GF-D8 (cell line): Measurements from ENCODE around the gene PTCHD4.
"Not testable (repeated sequence)": the region's sequence is repeated elsewhere in the genome, so short reads cannot be mapped to it uniquely, and the experiment has no call there.

ENCODE experiments used
- DNase-seq: peaks from one replicate; lab custom pipeline; 2025; lab: John Stamatoyannopoulos, UW

PTCHD4 gene

GRCh38 chr6:48111143-48111506 is at the start of gene PTCHD4:
Gene PTCHD4 (minus strand): TSS chr6:48111197. CDS start chr6:48068957, 42,240 bp downstream.
- DNase-seq, result no peak

- no peak for DNase-seq
Observed at GRCh38 chr6:48151142-48151541, 40.1 kb upstream of the PTCHD4 start.

- no peak for DNase-seq
Observed at GRCh38 chr6:48150701-48151100, 39.7 kb upstream of the PTCHD4 start.

- DNase-seq, result no peak
Observed at GRCh38 chr6:48147051-48147450, 36.1 kb upstream of the PTCHD4 start.

GRCh38 chr6:48144021-48144420 is 33.0 kb upstream of the PTCHD4 start:
- no peak for DNase-seq

- no peak for DNase-seq
Observed at GRCh38 chr6:48141975-48142374, 31.0 kb upstream of the PTCHD4 start.

- no peak for DNase-seq
Observed at GRCh38 chr6:48139818-48140614, 29.0 kb upstream of the PTCHD4 start.

- DNase-seq, result no peak
Observed at GRCh38 chr6:48136856-48137255, 25.9 kb upstream of the PTCHD4 start.

GRCh38 chr6:48135323-48136084 is 24.5 kb upstream of the PTCHD4 start:
- DNase-seq, result no peak

GRCh38 chr6:48134246-48134645 is 23.2 kb upstream of the PTCHD4 start:
- DNase-seq, result no peak

- DNase-seq, result no peak
Observed at GRCh38 chr6:48123601-48124000, 12.6 kb upstream of the PTCHD4 start.

- not testable (repeated sequence) for DNase-seq
Observed at GRCh38 chr6:48121983-48122749, 11.2 kb upstream of the PTCHD4 start.

GRCh38 chr6:48116699-48117645 is 6.0 kb upstream of the PTCHD4 start:
- no peak for DNase-seq

GRCh38 chr6:48113130-48113529 is 2.1 kb upstream of the PTCHD4 start:
- no peak for DNase-seq

- no peak for DNase-seq
Observed at GRCh38 chr6:48111575-48111974, 578 bp upstream of the PTCHD4 start.

GRCh38 chr6:48110436-48111142 is 408 bp downstream of the PTCHD4 start:
- no peak for DNase-seq

- no peak for DNase-seq
Observed at GRCh38 chr6:48109944-48110343, 1.1 kb downstream of the PTCHD4 start.

GRCh38 chr6:48102476-48103195 is 8.4 kb downstream of the PTCHD4 start:
- DNase-seq, result not testable (repeated sequence)

GRCh38 chr6:48101290-48101689 is 9.7 kb downstream of the PTCHD4 start:
- no peak for DNase-seq

- DNase-seq, result no peak
Observed at GRCh38 chr6:48100588-48100895, 10.5 kb downstream of the PTCHD4 start.
